HepG2 (cell line): ENCODE data around the gene CEP78. TPM values are rescaled to one million over a fixed set of nuclear protein-coding genes. Genes with fewer than 3 reads are reported as not detected.
A peak's percentile ranks its signal among the peaks of the same experiment; 100 is the strongest.

Experiments
- AHDC1 ChIP-seq: sonication (generic); formaldehyde crosslinking; IDR thresholded peaks from 2 replicates; pipeline ENCODE4 v1.5.1; 2020; ENCODE audit warnings: mild to moderate bottlenecking, missing genetic modification reagents, borderline replicate concordance
- ATF1 ChIP-seq: IDR thresholded peaks from 2 replicates; pipeline ENCODE4 v1.6.1; 2016; ENCODE audit warnings: mild to moderate bottlenecking, control low read depth
- CENPT ChIP-seq: sonication (generic); formaldehyde crosslinking; IDR thresholded peaks from 2 replicates; pipeline ENCODE4 v1.8.0; 2022; ENCODE audit warnings: low read depth, mild to moderate bottlenecking, moderate library complexity, missing genetic modification reagents
- CHCHD3 ChIP-seq: sonication (generic); formaldehyde crosslinking; IDR thresholded peaks from 2 replicates; pipeline ENCODE4 v1.8.0; 2022; ENCODE audit warnings: mild to moderate bottlenecking, missing genetic modification reagents, moderate library complexity
- DRAP1 ChIP-seq: IDR thresholded peaks from 2 replicates; pipeline ENCODE4 v1.6.1; 2016; ENCODE audit warnings: missing genetic modification reagents, missing compliant biosample characterization
- FOXJ3 ChIP-seq: sonication (generic); formaldehyde crosslinking; IDR thresholded peaks from 2 replicates; pipeline ENCODE4 v1.4.0; 2020; ENCODE audit warnings: missing genetic modification reagents, mild to moderate bottlenecking, borderline replicate concordance
- GATAD2A ChIP-seq: IDR thresholded peaks from 2 replicates; pipeline ENCODE4 v1.6.1; 2016
- GPN1 ChIP-seq: sonication (generic); formaldehyde crosslinking; IDR thresholded peaks from 2 replicates; pipeline ENCODE4 v1.5.1; 2020; ENCODE audit warnings: missing genetic modification reagents, borderline replicate concordance
- HDAC1 ChIP-seq: sonication (generic); formaldehyde crosslinking; IDR thresholded peaks from 2 replicates; pipeline ENCODE4 v1.5.1; 2020; ENCODE audit warnings: mild to moderate bottlenecking, missing genetic modification reagents
- KDM6A ChIP-seq: IDR thresholded peaks from 2 replicates; pipeline ENCODE4 v1.6.1; 2016; ENCODE audit warnings: low read depth
- MAFG ChIP-seq: sonication (generic); formaldehyde crosslinking; IDR thresholded peaks from 2 replicates; pipeline ENCODE4 v1.5.1; 2020; ENCODE audit warnings: mild to moderate bottlenecking, missing genetic modification reagents
- MYC ChIP-seq: sonication (generic); formaldehyde crosslinking; IDR thresholded peaks from 2 replicates; pipeline ENCODE4 v1.9.0; 2021; ENCODE audit warnings: missing genetic modification reagents, borderline replicate concordance
- NCOA1 ChIP-seq: sonication (generic); formaldehyde crosslinking; IDR thresholded peaks from 2 replicates; pipeline ENCODE4 v1.9.0; 2021; ENCODE audit warnings: missing genetic modification reagents
- SP2 ChIP-seq: sonication (generic); formaldehyde crosslinking; IDR thresholded peaks from 2 replicates; pipeline ENCODE4 v1.5.1; 2020; ENCODE audit warnings: mild to moderate bottlenecking, missing genetic modification reagents
- TOPORS ChIP-seq: sonication (generic); formaldehyde crosslinking; IDR thresholded peaks from 2 replicates; pipeline ENCODE4 v1.8.0; 2023; ENCODE audit warnings: mild to moderate bottlenecking, missing genetic modification reagents
- TP53 ChIP-seq: sonication (generic); formaldehyde crosslinking; conservative IDR thresholded peaks from 2 replicates; pipeline ENCODE4 v1.4.0; 2020; ENCODE audit warnings: missing genetic modification reagents
- USF2 ChIP-seq, 2 experiments: sonication (generic) in 1 of 2; formaldehyde crosslinking in 1 of 2; IDR thresholded peaks; 2 replicates each; pipeline versions ENCODE4 v1.5.1 to v1.6.1; 2011 to 2020; ENCODE audit warnings: borderline replicate concordance in 1 of 2, low read depth in 1 of 2, low read length in 1 of 2, mild to moderate bottlenecking in 1 of 2, missing genetic modification reagents in 1 of 2, moderate library complexity in 1 of 2
- ZBTB26 ChIP-seq: IDR thresholded peaks from 2 replicates; pipeline ENCODE4 v1.6.1; 2016; ENCODE audit warnings: missing compliant biosample characterization, missing genetic modification reagents, borderline replicate concordance
- ZIK1 ChIP-seq: sonication (generic); formaldehyde crosslinking; IDR thresholded peaks from 2 replicates; pipeline ENCODE4 v1.5.0; 2020; ENCODE audit warnings: mild to moderate bottlenecking, low read depth, missing genetic modification reagents, borderline replicate concordance
- ZNF383 ChIP-seq: sonication (generic); formaldehyde crosslinking; IDR thresholded peaks from 2 replicates; pipeline ENCODE4 v1.4.0; 2020; ENCODE audit warnings: missing genetic modification reagents, mild to moderate bottlenecking, borderline replicate concordance
- ZNF782 ChIP-seq: sonication (generic); formaldehyde crosslinking; IDR thresholded peaks from 2 replicates; pipeline ENCODE4 v1.4.0; 2020; ENCODE audit warnings: missing genetic modification reagents, mild to moderate bottlenecking, borderline replicate concordance
- polyA plus RNA-seq, 8 experiments: library from polyadenylated mRNA; depleted of rRNA in 3 of 8; stranded (reverse) in 7 of 8; unstranded in 1 of 8; fragments of >200 nt; fragmentation: Illumina TruSeq in 4 of 8; extraction: Trizol in 4 of 8; gene quantifications; 2 replicates each; pipeline versions ENCODE4 v1.2.1 to v1.2.3, GENCODE V29; 2011 to 2016; ENCODE audit warnings: low read depth in 4 of 8, missing spikeins in 1 of 8, mixed read lengths in 1 of 8; ENCODE audit not compliant: insufficient read depth in 1 of 8
- total RNA-seq, 5 experiments: library from RNA; depleted of rRNA; stranded (reverse); fragments of >200 nt; fragmentation: Illumina TruSeq; extraction: Trizol; gene quantifications; 2 replicates each; pipeline ENCODE4 v1.2.3, GENCODE V29; 2016; ENCODE audit warnings: low read depth in 1 of 5

CEP78 gene
- total and polyA plus RNA-seq, 2 of the 13 experiments (the other 11 are each of a cell fraction or from before 2014, with no cell fraction given), result 5.1 to 30.8 TPM

GRCh38 chr9:78286946-78287388, 51.1 kb downstream of the CEP78 start (continued):
- TF ChIP-seq GATAD2A (CRISPR knock-in tag), result peak; percentile 99
- TF ChIP-seq CENPT (CRISPR knock-in tag), result no peak
- TF ChIP-seq CHCHD3 (CRISPR knock-in tag), result no peak
- TF ChIP-seq MYC (CRISPR knock-in tag), result peak; percentile 69; the same call in 1 of the 2 replicates
- 0 out of 2 replicates have a peak, but pooled peaks have one; percentile 39 for TF ChIP-seq ZNF782 (CRISPR knock-in tag)
- TF ChIP-seq GPN1 (CRISPR knock-in tag), result no peak
- TF ChIP-seq SP2 (CRISPR knock-in tag), result no peak
- TF ChIP-seq ZIK1 (CRISPR knock-in tag), result no peak
- no peak for TF ChIP-seq TOPORS (CRISPR knock-in tag)
- no peak for TF ChIP-seq MAFG (CRISPR knock-in tag)
- TF ChIP-seq DRAP1 (CRISPR knock-in tag), result peak; percentile 24; the same call in 1 of the 2 replicates
- TF ChIP-seq FOXJ3, result peak; percentile 58; the same call in 1 of the 2 replicates
- no peak for TF ChIP-seq TP53
- TF ChIP-seq AHDC1 (CRISPR knock-in tag), result peak; percentile 80
- TF ChIP-seq KDM6A (CRISPR knock-in tag), result peak; percentile 85
- TF ChIP-seq ATF1 (CRISPR knock-in tag), result no peak
- peak; percentile 56; the same call in 1 of the 2 replicates for TF ChIP-seq NCOA1 (CRISPR knock-in tag)
- peak; percentile 70; the same call in 1 of the 2 replicates for TF ChIP-seq HDAC1 (CRISPR knock-in tag)
- TF ChIP-seq ZNF383 (CRISPR knock-in tag), result no peak
- TF ChIP-seq ZBTB26 (CRISPR knock-in tag), result no peak
- 0 out of 2 replicates have a peak, but pooled peaks have one; percentile 26 for TF ChIP-seq USF2 (IDR thresholded peaks at IDR 0.05; ENCODE audit: low read depth, low read length)
- TF ChIP-seq USF2 (CRISPR knock-in tag; IDR thresholded peaks at IDR 0.05; ENCODE audit: borderline replicate concordance), result no peak
